Left lobe of liver (tissue), 2 donors: Measurements from ENCODE around the gene RBPMS2. TPM values are rescaled to one million over a fixed set of nuclear protein-coding genes. Genes with fewer than 3 reads are reported as not detected.
"Not testable (repeated sequence)": the region's sequence is repeated elsewhere in the genome, so short reads cannot be mapped to it uniquely, and the experiment has no call there.

Source experiments
- ATAC-seq: fragments of 200-7000 bp; cut with Tn5 transposase; one replicate; pipeline ENCODE4 v1.9.1; 2020; ENCODE audit warnings: mild to moderate bottlenecking, moderate library complexity
- DNase-seq: peaks from one replicate; pipeline ENCODE4 v3.0.0-alpha.2; 2020; ENCODE audit warnings: low spot score
- total RNA-seq: library from RNA; stranded (reverse); gene quantifications from one replicate; pipeline ENCODE4 v1.2.1, GENCODE V29; 2021
- donor health status: DM: no; HTN: no; CAD: no; lungs with moderate emphysema.
- donor health status: DM: no; HTN: yes; CAD: no.

RBPMS2 gene
- total RNA-seq, result 7.5 TPM

GRCh38 chr15:64775551-64776401, at the start of gene RBPMS2:
TSS of gene RBPMS2 (minus strand) at chr15:64775589. CDS start at chr15:64775319, 270 bp downstream.
- ATAC-seq (peak; percentile 67), DNase-seq (peak; percentile 57)

GRCh38 chr15:64824929-64825430, 49.6 kb upstream of the RBPMS2 start:
- ATAC-seq (peak; percentile 11), DNase-seq (no peak)

DNA sequence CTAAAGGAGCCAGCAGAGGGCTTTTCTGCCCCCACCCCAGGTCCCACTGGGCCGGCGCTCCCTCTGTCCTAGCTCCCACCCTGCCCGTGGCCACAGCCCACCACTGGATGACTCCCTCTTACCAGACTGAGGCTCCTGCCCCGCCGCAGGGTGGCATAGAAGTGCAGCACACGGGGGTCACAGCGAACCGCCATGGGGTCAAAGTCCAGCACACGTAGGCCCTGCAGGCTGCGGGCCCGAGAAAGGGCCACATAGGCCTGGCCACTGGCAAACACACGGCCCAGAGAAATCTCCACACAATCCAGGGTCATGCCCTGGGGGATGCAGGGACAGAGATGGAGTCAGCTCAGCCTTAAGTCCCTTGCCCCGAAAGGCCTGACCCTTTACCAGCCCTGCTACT, 41.1 kb upstream of the RBPMS2 start:
- DNase-seq, result peak; percentile 71
- ATAC-seq, result peak; percentile 94

- not testable (repeated sequence) for ATAC-seq, DNase-seq
Measured at GRCh38 chr15:64814965-64815364, 39.6 kb upstream of the RBPMS2 start.

DNA sequence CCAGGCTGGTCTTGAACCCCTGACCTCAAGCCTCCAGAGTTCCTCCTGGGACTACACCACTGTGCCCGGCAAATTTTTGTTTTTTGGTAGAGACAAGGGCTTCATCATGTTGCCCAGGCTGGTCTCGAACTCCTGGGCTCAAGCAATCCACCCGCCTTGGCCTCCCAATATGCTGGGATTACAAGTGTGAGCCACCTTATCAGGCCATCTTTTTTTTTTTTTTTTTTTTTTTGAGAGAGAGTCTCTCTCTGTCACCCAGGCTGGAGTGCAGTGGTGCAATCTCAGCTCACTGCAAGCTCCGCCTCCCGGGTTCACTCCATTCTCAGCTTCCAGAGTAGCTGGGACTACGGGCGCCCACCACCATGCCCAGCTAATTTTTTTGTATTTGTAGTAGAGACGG, 38.9 kb upstream of the RBPMS2 start:
- DNase-seq, ATAC-seq: not testable (repeated sequence)

- DNase-seq, result no peak
Measured at GRCh38 chr15:64813075-64813474, 37.7 kb upstream of the RBPMS2 start.

GRCh38 chr15:64810497-64811326, 35.3 kb upstream of the RBPMS2 start:
- no peak for ATAC-seq
- DNase-seq, result no peak

More at GRCh38 chr15:64813075-64813474, 37.7 kb upstream of the RBPMS2 start:
- no peak for ATAC-seq

GRCh38 chr15:64809649-64810496, 34.5 kb upstream of the RBPMS2 start:
- ATAC-seq, result peak; percentile 96
- peak; percentile 83 for DNase-seq

GRCh38 chr15:64808785-64809453, 33.5 kb upstream of the RBPMS2 start:
- ATAC-seq, result no peak
- no peak for DNase-seq

DNA sequence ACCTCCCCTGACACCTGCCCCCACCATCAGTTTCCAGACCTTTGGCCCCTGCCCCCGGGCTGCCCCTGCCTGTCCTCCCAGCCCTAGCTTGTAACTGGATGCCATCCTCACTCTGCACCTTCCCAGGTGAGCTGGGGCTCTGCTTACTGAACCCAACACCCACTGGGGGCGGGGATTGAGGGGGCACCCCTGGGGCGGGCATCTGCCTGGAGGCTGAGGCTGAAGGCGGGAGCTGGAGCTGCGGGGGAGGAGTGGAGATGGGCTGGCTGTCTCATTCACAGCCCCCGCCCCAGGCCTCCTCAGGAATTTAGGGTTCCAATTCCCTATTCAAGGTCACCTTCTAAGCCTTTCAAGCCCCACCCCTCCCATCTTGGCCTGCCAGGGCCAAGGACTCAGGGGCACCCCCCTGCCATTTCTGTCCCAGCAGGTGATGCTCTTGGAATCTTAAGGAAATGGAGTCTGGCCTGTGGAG, 32.4 kb upstream of the RBPMS2 start:
- ATAC-seq (no peak), DNase-seq (no peak)

GRCh38 chr15:64807051-64807749, 31.8 kb upstream of the RBPMS2 start:
- no peak for DNase-seq
- no peak for ATAC-seq

DNA sequence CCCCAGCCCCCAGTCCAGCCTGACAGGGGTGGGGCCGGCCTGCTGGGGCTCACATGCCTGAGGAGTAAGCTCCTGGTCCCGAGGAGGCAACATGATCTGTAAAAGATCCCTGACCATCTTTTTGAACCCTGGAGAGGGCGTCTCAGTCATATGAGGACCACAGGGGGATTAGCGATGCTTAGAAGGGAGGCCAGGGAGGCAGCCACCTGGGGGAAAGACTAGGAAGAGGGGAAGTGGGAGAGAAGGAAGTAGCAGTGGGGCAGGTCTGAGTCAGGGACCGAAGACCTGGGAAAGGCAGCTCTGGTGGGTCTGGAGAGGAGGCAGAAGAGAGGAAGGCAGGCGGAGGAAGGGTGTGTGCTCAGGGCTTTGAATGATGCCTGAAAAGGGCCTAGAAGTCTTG, 31.1 kb upstream of the RBPMS2 start:
- ATAC-seq (no peak), DNase-seq (no peak)

GRCh38 chr15:64804619-64805018, 29.2 kb upstream of the RBPMS2 start:
- DNase-seq (no peak), ATAC-seq (no peak)

- DNase-seq (no peak), ATAC-seq (no peak)
Measured at GRCh38 chr15:64803526-64803925, 28.1 kb upstream of the RBPMS2 start.

- ATAC-seq (no peak), DNase-seq (no peak)
Measured at GRCh38 chr15:64800476-64800875, 25.1 kb upstream of the RBPMS2 start.

DNA sequence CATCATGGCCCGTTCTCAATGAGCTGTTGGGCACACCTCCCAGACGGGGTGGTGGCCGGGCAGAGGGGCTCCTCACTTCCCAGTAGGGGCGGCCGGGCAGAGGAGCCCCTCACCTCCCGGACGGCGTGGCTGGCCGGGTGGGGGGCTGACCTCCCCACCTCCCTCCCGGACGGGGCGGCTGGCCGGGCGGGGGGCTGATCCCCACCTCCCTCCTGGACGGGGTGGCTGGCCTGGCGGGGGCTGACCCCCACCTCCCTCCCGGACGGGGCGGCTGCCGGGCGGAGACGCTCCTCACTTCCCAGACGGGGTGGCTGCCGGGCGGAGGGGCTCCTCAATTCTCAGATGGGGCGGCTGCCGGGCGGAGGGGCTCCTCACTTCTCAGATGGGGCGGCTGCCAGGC, 23.5 kb upstream of the RBPMS2 start:
- not testable (repeated sequence) for ATAC-seq, DNase-seq

DNA sequence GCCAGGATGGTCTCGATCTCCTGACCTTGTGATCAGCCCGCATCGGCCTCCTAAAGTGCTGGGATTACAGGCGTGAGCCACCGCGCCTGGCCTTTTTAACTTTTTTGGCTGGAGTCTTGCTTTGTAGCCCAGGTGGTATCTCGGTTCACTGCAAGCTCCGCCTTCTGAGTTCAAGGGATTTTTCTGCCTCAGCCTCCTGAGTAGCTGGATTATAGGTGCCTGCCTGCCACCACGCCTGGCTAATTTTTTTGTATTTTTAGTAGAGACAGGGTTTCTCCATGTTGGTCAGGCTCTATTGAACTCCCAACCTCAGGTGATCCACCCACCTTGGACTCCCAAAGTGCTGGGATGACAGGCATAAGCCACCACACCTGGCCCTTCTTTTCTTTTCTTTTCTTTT, 20.5 kb upstream of the RBPMS2 start:
- DNase-seq, ATAC-seq: not testable (repeated sequence)

DNA sequence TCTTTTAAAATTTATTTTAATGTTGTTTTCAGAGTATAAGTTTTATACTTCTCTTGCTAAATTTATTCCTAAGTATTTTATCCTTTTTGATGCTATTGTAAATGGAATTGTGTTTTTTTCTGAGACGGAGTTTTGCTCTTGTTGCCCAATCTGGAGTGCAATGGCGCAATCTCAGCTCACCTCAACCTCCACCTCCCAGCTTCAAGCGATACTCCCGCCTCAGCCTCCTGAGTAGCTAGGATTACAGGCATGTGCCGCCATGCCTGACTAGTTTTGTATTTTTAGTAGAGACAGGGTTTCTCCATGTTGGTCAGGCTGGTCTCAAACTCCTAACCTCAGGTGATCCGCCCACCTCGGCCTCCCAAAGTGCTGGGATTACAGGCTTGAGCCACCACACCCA, 19.9 kb upstream of the RBPMS2 start:
- ATAC-seq, result not testable (repeated sequence)

DNA sequence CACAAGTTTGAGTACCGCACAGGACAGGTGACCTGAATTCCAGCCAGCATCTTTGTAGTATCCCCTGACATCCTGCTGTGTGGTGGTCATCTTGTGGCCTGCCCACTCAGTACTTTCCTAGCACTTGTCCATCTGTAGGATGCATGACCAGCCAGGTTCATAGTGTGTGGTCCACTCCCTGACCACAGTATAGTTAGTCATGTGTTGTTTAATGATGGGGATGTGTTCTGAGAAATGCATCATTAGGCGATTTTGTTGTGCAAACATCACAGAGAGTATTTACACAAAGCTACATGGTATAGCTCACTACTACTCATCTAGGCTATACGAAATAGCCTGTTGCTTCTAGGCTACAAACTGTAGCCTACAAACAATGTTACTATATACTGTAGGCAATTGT, 16.9 kb upstream of the RBPMS2 start:
- DNase-seq, result no peak

More for the DNA sequence above, 19.9 kb upstream of the RBPMS2 start:
- DNase-seq, result not testable (repeated sequence)

More for the DNA sequence above, 16.9 kb upstream of the RBPMS2 start:
- ATAC-seq, result no peak
